HepG2 (cell line): Measurements from ENCODE around the gene RDH14.

Experiments used
- BHLHE40 ChIP-seq: IDR thresholded peaks from 2 replicates; pipeline ENCODE4 v1.6.1; 2011; ENCODE audit warnings: low read length, improper control_type of control experiment
- CEBPB ChIP-seq: IDR thresholded peaks from 2 replicates; pipeline ENCODE4 v1.6.1; 2011; ENCODE audit warnings: low read depth, low read length, improper control_type of control experiment, borderline replicate concordance
- CHCHD3 ChIP-seq: sonication (generic); formaldehyde crosslinking; IDR thresholded peaks from 2 replicates; pipeline ENCODE4 v1.8.0; 2022; ENCODE audit warnings: mild to moderate bottlenecking, missing genetic modification reagents, moderate library complexity
- EZH2 ChIP-seq: conservative IDR thresholded peaks from 2 replicates; pipeline ENCODE4 v1.6.1; 2012; ENCODE audit warnings: mild to moderate bottlenecking, low read depth, low read length, moderate library complexity
- FOXK2 ChIP-seq: fragments of 450-650 bp; IDR thresholded peaks from 2 replicates; pipeline ENCODE4 v1.6.1; 2016
- HMG20A ChIP-seq: IDR thresholded peaks from 2 replicates; pipeline ENCODE4 v1.6.1; 2016; ENCODE audit warnings: borderline replicate concordance
- TAF1 ChIP-seq: sonication (generic); formaldehyde crosslinking; IDR thresholded peaks from 2 replicates; pipeline ENCODE4 v1.4.0; 2020; ENCODE audit warnings: missing genetic modification reagents
- YY1 ChIP-seq: IDR thresholded peaks from 2 replicates; pipeline ENCODE4 v1.6.1; 2011; ENCODE audit warnings: low read length, low read depth, moderate library complexity, mild to moderate bottlenecking; ENCODE audit not compliant: insufficient read depth, insufficient replicate concordance
- ZNF274 ChIP-seq: sonication (generic); formaldehyde crosslinking; IDR thresholded peaks from 2 replicates; pipeline ENCODE4 v1.5.1; 2020; ENCODE audit warnings: mild to moderate bottlenecking, missing genetic modification reagents
- ZNF3 ChIP-seq: IDR thresholded peaks from 2 replicates; pipeline ENCODE4 v1.7.0; 2017; ENCODE audit warnings: inconsistent platforms
- TF ChIP-seq, protein P1 (sequence below): sonication (generic); formaldehyde crosslinking; IDR thresholded peaks from 2 replicates; pipeline ENCODE4 v1.4.0; 2020; ENCODE audit warnings: missing genetic modification reagents
- TF ChIP-seq, protein P2 (sequence below): sonication (generic); formaldehyde crosslinking; IDR thresholded peaks from 2 replicates; pipeline ENCODE4 v1.4.0; 2020; ENCODE audit warnings: missing genetic modification reagents, borderline replicate concordance
- TF ChIP-seq, protein P3 (sequence below): sonication (generic); formaldehyde crosslinking; IDR thresholded peaks from 2 replicates; pipeline ENCODE4 v1.5.0; 2020; ENCODE audit warnings: mild to moderate bottlenecking, missing genetic modification reagents, moderate library complexity
- TF ChIP-seq, protein P4 (sequence below): sonication (generic); formaldehyde crosslinking; conservative IDR thresholded peaks from 2 replicates; pipeline ENCODE4 v1.8.1; 2023; ENCODE audit warnings: missing genetic modification reagents

DNA sequence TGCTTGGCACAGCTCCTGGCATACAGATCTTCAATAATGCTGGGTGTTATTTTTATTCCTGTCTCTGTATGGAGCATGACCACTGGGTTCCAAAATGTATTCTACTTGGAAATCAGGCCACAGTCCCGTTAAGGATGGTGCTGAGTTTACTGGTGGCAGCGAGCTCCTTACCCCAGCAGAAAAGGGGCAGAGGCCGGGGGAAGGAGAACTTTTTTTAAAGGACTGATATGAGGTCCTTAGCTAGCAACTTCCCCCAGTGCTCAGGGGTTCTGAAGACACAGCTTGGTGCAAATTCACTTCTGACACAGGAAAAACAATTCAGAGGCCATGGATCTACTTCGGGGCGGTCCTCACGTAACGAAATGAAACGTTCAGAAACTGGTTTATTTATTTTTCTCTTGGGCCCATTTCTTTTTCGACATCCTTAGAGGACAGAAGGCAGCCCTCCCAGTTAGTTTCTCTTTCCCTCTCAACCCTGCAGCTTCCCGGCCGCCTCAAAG lies 872 bp downstream of the RDH14 start:
- TF ChIP-seq HMG20A (no peak), TAF1 (no peak), FOXK2 (no peak), CEBPB (no peak), ZNF3 (no peak), CHCHD3 (CRISPR knock-in tag) (no peak), BHLHE40 (no peak), YY1 (no peak), EZH2 (no peak), ZNF274 (CRISPR knock-in tag) (no peak)
- TF ChIP-seq, protein P1, sequence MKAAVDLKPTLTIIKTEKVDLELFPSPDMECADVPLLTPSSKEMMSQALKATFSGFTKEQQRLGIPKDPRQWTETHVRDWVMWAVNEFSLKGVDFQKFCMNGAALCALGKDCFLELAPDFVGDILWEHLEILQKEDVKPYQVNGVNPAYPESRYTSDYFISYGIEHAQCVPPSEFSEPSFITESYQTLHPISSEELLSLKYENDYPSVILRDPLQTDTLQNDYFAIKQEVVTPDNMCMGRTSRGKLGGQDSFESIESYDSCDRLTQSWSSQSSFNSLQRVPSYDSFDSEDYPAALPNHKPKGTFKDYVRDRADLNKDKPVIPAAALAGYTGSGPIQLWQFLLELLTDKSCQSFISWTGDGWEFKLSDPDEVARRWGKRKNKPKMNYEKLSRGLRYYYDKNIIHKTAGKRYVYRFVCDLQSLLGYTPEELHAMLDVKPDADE (CRISPR knock-in tag): no peak
- TF ChIP-seq, protein P2, sequence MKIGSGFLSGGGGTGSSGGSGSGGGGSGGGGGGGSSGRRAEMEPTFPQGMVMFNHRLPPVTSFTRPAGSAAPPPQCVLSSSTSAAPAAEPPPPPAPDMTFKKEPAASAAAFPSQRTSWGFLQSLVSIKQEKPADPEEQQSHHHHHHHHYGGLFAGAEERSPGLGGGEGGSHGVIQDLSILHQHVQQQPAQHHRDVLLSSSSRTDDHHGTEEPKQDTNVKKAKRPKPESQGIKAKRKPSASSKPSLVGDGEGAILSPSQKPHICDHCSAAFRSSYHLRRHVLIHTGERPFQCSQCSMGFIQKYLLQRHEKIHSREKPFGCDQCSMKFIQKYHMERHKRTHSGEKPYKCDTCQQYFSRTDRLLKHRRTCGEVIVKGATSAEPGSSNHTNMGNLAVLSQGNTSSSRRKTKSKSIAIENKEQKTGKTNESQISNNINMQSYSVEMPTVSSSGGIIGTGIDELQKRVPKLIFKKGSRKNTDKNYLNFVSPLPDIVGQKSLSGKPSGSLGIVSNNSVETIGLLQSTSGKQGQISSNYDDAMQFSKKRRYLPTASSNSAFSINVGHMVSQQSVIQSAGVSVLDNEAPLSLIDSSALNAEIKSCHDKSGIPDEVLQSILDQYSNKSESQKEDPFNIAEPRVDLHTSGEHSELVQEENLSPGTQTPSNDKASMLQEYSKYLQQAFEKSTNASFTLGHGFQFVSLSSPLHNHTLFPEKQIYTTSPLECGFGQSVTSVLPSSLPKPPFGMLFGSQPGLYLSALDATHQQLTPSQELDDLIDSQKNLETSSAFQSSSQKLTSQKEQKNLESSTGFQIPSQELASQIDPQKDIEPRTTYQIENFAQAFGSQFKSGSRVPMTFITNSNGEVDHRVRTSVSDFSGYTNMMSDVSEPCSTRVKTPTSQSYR (CRISPR knock-in tag): no peak
- TF ChIP-seq, protein P3, sequence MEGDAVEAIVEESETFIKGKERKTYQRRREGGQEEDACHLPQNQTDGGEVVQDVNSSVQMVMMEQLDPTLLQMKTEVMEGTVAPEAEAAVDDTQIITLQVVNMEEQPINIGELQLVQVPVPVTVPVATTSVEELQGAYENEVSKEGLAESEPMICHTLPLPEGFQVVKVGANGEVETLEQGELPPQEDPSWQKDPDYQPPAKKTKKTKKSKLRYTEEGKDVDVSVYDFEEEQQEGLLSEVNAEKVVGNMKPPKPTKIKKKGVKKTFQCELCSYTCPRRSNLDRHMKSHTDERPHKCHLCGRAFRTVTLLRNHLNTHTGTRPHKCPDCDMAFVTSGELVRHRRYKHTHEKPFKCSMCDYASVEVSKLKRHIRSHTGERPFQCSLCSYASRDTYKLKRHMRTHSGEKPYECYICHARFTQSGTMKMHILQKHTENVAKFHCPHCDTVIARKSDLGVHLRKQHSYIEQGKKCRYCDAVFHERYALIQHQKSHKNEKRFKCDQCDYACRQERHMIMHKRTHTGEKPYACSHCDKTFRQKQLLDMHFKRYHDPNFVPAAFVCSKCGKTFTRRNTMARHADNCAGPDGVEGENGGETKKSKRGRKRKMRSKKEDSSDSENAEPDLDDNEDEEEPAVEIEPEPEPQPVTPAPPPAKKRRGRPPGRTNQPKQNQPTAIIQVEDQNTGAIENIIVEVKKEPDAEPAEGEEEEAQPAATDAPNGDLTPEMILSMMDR (CRISPR knock-in tag): no peak
- TF ChIP-seq, protein P4, sequence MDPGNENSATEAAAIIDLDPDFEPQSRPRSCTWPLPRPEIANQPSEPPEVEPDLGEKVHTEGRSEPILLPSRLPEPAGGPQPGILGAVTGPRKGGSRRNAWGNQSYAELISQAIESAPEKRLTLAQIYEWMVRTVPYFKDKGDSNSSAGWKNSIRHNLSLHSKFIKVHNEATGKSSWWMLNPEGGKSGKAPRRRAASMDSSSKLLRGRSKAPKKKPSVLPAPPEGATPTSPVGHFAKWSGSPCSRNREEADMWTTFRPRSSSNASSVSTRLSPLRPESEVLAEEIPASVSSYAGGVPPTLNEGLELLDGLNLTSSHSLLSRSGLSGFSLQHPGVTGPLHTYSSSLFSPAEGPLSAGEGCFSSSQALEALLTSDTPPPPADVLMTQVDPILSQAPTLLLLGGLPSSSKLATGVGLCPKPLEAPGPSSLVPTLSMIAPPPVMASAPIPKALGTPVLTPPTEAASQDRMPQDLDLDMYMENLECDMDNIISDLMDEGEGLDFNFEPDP (CRISPR knock-in tag): no peak
